Measurements from ENCODE around the gene NUP98. TPM values are rescaled to one million over a fixed set of nuclear protein-coding genes. Genes with fewer than 3 reads are reported as not detected.
A peak's percentile ranks its signal among the peaks of the same experiment; 100 is the strongest.

Gene NUP98
- total RNA-seq, 2 donors from 2014 or later = 51.6 to 53.8 TPM

GRCh38 chr11:3631331-3631730, 166.0 kb downstream of the NUP98 start:
- DNase-seq (ENCODE audit: low spot score) = no peak
- intact Hi-C loops (cut with DNase I) = no loop called here

GRCh38 chr11:3627291-3627690, 170.1 kb downstream of the NUP98 start:
- intact Hi-C loops (cut with DNase I) = no loop called here
- peak; percentile 64 for DNase-seq (ENCODE audit: low spot score)

- DNase-seq (ENCODE audit: low spot score) = peak; percentile 93
- intact Hi-C loops (cut with DNase I) = no loop called here
Measured at GRCh38 chr11:3626250-3626960, 170.9 kb downstream of the NUP98 start.

Other genes starting within 250 kb of the NUP98 start
- gene ART5, start 155.6 kb downstream of the NUP98 start, total RNA-seq = not detected
- under 1 TPM in 1 of 2 donors, not detected in 1; 0.42 TPM for gene ART1, start 152.4 kb downstream of the NUP98 start, total RNA-seq
- gene CHRNA10, start 126.2 kb downstream of the NUP98 start, total RNA-seq = under 1 TPM; 0.52 to 0.83 TPM
- 1 to 10 TPM; 5.4 to 9.2 TPM for gene PGAP2, start 11.0 kb upstream of the NUP98 start, total RNA-seq
- 10 to 100 TPM; 52.0 to 55.0 TPM for gene RHOG, start 43.4 kb upstream of the NUP98 start, total RNA-seq
- 10 to 100 TPM; 66.9 to 81.7 TPM for gene STIM1, start 58.1 kb upstream of the NUP98 start, total RNA-seq